GM12874 (cell line): Measurements from ENCODE around the gene RNF207.

Experiments
- CTCF ChIP-seq: IDR thresholded peaks from 2 replicates; pipeline ENCODE4 v1.5.1; 2011; ENCODE audit warnings: low read depth, mild to moderate bottlenecking, control low read depth, low read length, moderate library complexity; ENCODE audit not compliant: insufficient read depth

The RNF207 gene

DNA sequence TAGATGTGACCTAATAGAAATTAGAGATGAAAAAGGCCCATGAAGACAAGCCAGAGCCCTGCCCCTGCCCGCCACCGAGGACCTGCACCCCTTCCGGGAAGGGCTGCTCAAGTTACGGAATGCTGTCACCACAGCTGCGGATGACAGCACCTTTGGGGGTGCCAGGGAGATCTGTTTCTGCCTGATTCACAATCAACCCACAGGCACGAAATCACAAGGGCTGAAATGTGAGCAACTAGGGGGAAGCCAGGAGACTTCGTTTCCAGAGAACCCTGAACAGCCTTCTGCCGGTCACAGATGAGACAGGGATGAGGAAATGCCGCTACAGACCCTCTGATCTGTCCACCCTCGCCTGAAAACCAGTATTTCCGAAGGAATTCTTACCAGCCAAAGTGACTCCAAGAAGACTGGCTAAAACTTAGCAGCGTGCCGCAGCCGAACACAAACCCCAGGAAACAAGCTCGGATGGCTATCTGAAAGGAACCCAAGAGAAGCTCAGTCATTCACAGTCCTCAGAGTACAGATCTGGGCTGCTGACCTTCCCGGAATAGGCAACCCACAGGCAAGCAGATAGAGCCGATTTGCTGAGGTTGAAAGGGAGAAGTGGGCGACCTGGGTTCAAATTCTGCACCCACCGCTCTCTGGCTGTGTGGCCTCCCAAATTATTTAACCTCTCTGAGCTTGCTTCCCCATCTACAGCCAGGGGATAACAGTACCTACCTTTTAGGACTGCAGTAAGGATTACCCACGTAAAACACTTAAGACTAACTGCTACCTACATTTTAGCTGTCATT is 28.8 kb downstream of the RNF207 start:
- no peak for TF ChIP-seq CTCF

- TF ChIP-seq CTCF, result no peak
Observed at GRCh38 chr1:6235296-6235677, 29.4 kb downstream of the RNF207 start.

DNA sequence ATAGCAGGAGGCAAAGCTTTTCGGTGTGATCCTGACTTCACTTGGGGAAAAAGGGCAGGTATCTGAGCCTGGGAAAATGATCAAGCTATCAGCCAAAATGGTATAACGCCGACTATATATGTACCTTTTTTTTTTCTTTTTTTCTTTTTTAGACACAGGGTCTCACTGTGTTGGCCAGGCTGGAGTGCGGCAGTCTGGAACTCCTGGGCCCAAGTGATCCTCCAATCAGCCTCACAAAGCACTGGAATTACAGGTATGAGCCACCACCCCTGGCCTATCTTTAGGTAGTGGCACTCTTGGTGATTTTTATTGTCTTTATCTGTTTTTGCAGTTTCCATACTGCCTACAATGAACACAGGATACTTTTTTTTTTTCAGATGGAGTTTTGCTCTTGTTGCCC is 31.2 kb downstream of the RNF207 start:
- no peak for TF ChIP-seq CTCF

DNA sequence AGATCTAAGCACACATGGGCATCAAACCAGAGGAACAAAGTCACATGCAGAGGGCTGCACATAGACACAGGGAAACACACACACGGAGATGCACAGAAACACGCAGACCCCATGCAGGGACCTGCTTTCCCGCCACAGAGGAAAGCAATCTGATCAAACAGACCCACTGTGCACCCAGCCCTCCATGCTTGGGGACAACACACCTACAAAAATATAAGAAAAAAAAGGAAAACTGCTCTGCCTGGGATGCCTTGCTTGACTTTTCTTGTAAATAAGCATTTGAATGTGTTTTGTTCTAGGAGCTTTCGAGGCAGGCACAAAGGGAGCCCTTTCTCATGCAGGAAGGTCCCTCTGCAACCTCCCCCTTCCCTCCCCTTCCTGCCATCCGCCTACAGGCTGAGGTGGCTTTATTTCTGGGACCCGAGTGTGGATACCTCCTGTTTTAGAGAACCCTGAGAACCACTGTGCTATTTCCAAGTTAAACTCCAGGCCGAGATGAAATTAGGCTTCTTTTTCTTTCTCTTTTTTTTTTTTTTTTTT is 33.4 kb downstream of the RNF207 start:
- no peak for TF ChIP-seq CTCF

DNA sequence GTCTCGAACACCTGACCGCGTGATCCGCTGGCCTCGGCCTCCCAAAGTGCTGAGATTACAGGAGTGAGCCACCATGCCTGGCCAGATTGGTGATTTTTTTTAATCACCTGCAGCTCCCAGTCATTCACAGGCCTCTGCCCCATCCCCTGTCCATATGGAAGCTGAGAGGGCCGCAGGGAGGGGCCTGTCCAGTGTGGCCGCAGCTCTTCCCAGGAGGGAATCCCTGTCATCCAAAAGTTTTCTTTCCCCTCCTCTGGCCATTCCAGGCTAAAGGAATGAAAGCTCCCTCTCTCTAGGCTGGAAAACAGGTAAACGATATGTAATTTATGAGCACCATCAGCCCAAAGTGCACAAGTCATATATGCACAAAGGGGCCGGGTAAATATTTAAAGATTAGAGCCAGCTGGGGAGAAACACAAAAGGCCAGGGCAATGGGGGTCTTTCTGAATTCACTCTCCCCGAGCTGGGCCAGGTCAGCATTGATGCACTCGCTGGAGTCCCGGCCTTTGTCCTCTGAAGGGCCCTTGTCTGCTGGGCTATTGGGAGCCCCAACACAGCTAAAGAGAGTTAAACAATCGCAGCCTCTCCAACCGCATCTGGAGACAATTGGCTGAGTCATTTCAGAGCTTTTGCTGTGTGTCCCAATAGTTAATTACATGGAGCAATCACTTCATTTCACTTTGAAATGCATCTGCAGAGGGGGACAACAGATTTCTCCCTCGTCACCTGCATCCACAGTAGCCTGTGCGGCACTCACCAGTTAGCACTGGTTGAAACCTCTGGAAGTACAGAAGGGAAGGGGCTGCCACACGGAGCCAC is 34.2 kb downstream of the RNF207 start:
- no peak for TF ChIP-seq CTCF

DNA sequence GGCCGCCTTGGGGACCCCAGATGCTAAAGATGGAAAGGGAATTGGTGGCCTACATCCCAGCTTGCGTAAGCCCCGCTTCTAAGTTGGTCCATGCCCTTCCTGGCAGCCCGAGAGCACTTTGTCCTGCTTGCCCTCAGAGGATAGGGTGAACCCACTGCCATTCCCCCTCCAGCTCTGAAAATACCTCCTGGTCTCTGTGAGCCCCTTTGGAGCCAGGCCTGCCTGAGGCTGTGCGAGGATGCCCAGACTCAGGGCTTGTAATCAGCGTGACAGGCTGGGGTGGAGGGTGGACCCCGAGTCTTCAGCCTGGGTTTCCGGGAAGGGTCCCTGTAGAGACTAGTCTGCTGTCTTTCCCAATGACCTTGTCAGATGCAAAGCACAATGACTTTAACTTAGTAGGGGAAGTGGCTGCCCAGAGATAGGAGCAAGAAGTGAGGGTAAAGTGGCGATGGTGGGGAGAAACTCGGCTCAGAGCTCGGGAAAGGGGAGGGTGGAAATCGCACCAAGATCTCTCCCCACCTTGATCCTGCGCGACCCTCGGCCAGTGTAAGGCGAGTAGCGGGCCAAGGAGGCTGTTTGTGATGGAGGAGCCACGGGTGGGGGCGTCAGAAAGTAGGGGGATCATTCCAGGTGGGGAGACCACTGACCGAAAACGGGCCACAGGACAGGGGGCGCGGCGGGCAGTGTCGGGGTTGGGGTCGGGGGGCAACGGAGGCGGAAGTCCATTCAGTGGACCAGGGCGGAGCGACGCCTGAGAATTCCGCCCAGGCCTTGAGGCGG is 35.4 kb downstream of the RNF207 start:
- TF ChIP-seq CTCF, result no peak
